Astrocyte of the cerebellum (primary cell): ENCODE results near the gene CCDC124.

Experiments
- DNase-seq: peaks from one replicate; pipeline ENCODE4 v3.0.0-alpha.2; 2011; ENCODE audit warnings: low read depth
- H3K4me3 ChIP-seq: 2 replicates; pipeline ENCODE4 v1.5.1; 2011; ENCODE audit warnings: mild to moderate bottlenecking, low read depth, low read length, moderate library complexity
- CTCF ChIP-seq: IDR thresholded peaks from 2 replicates; pipeline ENCODE4 v1.5.1; 2012; ENCODE audit warnings: low read length, low read depth, moderate library complexity, mild to moderate bottlenecking; ENCODE audit errors: missing control alignments
- in situ Hi-C: cut with HindIII; loops from 2 replicates; pipeline ENCODE4 v1.10.0; 2017; ENCODE audit warnings: low sequenced_read_pairs

CCDC124 gene

GRCh38 chr19:17944301-17944700, 11.5 kb downstream of the CCDC124 start:
- TF ChIP-seq CTCF, result no peak
- in situ Hi-C loops, result no loop called here
- no peak overlapping the region for H3K4me3 ChIP-seq
- peak; percentile 27 for DNase-seq

- H3K4me3 ChIP-seq, result peak overlapping the region; percentile 47
- TF ChIP-seq CTCF, result no peak
- in situ Hi-C loops, result no loop called here
- no peak for DNase-seq
Observed at GRCh38 chr19:17946965-17947784, 14.4 kb downstream of the CCDC124 start.

DNA sequence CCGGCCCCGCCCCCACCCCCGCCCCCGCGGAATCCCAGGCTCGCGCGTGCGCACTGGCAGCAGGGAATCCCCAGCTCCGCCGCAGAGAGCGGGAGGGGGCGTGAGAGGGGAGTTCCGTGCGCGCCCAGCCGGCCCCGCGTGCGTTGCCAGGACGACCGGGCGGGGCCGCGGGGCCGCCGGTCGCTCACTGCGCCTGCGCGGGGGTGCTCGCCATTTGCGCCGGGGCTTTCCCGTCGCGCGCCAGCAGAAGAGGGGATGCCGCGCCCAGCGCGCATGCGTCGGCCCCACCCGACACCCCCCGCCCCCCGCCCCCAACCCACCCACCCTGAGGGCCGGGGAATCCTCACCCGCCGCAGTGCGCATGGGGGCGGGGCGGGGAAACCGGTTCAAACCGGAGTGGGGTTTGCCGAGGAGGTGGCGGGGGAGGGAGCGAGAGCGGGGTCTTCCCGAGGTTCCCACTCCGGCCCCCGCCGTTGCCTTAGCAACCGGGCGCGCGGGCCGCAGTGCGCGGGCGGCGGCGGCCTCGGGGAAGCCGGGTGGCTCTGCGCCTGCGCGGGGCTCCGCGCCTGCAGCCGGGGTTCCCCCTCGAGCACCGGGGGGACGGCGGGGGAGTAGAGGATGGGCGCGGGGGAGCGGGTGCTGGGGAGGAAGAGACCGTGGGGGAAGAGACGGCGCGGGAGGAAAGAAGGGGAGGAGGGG, 15.1 kb downstream of the CCDC124 start:
- in situ Hi-C loops, result no loop called here
- DNase-seq, result peak; percentile 68

GRCh38 chr19:17948514-17948900, 15.7 kb downstream of the CCDC124 start:
- no peak for DNase-seq
- no peak for TF ChIP-seq CTCF
- in situ Hi-C loops, result no loop called here
- peak overlapping the region; percentile 36 for H3K4me3 ChIP-seq

More for the DNA sequence above, 15.1 kb downstream of the CCDC124 start:
- H3K4me3 ChIP-seq, result peak overlapping the region; percentile 47
- no peak for TF ChIP-seq CTCF

- H3K4me3 ChIP-seq, result no peak overlapping the region
- no peak for TF ChIP-seq CTCF
- no peak for DNase-seq
- in situ Hi-C loops, result no loop called here
Observed at GRCh38 chr19:17948931-17949930, 16.4 kb downstream of the CCDC124 start.

- DNase-seq, result no peak
- in situ Hi-C loops, result loop anchor here (5.0 to 10.0 kb wide), 2 partner anchors 42 to 215 kb away; no protein-coding TSS in a partner anchor
- no peak for TF ChIP-seq CTCF
- no peak overlapping the region for H3K4me3 ChIP-seq
Observed at GRCh38 chr19:17949956-17950309, 17.1 kb downstream of the CCDC124 start.
